K562 (cell line): ENCODE results near the gene UBXN10. TPM values are rescaled to one million over a fixed set of nuclear protein-coding genes. Genes with fewer than 3 reads are reported as not detected.

Source experiments
- FUS ChIP-seq: fragments of 200-400 bp; formaldehyde crosslinking; optimal IDR thresholded peaks from 2 replicates; pipeline ENCODE3; 2017; ENCODE audit warnings: low read depth, low read length
- HCFC1 ChIP-seq: IDR thresholded peaks from 2 replicates; pipeline ENCODE4 v1.6.1; 2012; ENCODE audit warnings: low read depth, low read length, improper control_type of control experiment
- MCM7 ChIP-seq, 2 experiments: fragments of 450-650 bp; IDR thresholded peaks; 2 replicates each; pipeline ENCODE4 v1.6.1; 2016 to 2018
- NR3C1 ChIP-seq: sonication (generic); formaldehyde crosslinking; IDR thresholded peaks from 2 replicates; pipeline ENCODE4 v1.8.1; 2022; ENCODE audit warnings: missing genetic modification reagents
- PYGO2 ChIP-seq: fragments of 450-650 bp; IDR thresholded peaks from 2 replicates; pipeline ENCODE4 v1.6.1; 2016; ENCODE audit warnings: mild to moderate bottlenecking, missing genetic modification characterization, moderate library complexity, missing compliant biosample characterization
- ZC3H4 ChIP-seq: sonication (generic); formaldehyde crosslinking; IDR thresholded peaks from 2 replicates; pipeline ENCODE4 v1.9.0; 2021; ENCODE audit warnings: missing genetic modification reagents, borderline replicate concordance
- ZNF589 ChIP-seq: fragments of 200-800 bp; sonication (Bioruptor generic); IDR thresholded peaks from 2 replicates; pipeline ENCODE4 v1.6.1; 2016; ENCODE audit warnings: low read depth, missing genetic modification characterization, missing compliant biosample characterization
- ZNF592 ChIP-seq: fragments of 450-650 bp; IDR thresholded peaks from 2 replicates; pipeline ENCODE4 v1.6.1; 2017; ENCODE audit warnings: antibody characterized with exemption, mild to moderate bottlenecking
- polyA plus RNA-seq, 8 experiments: library from polyadenylated mRNA; depleted of rRNA in 4 of 8; stranded (reverse) in 5 of 8; unstranded in 3 of 8; fragments of >200 nt; fragmentation: Nextera tagmentation in 2 of 8; fragmentation: Illumina TruSeq in 1 of 8; extraction: Ambion mirVana in 2 of 8; extraction: Trizol in 1 of 8; gene quantifications; 2 replicates each; pipeline versions ENCODE4 v1.2.1 to v1.2.3, GENCODE V29; 2011 to 2014; ENCODE audit warnings: inconsistent platforms in 1 of 8, missing spikeins in 1 of 8
- total RNA-seq, 7 experiments: library from RNA; depleted of rRNA in 6 of 7; stranded (reverse); fragments of >200 nt in 6 of 7; fragmentation: Illumina TruSeq in 2 of 7; extraction: Trizol in 2 of 7; gene quantifications; 2 replicates each; pipeline versions ENCODE4 v1.2.1 to v1.2.3, GENCODE V29; 2011 to 2021; ENCODE audit warnings: low replicate concordance in 1 of 7
- TF ChIP-seq, protein P1 (sequence below): sonication (generic); formaldehyde crosslinking; IDR thresholded peaks from 2 replicates; pipeline ENCODE4 v1.8.0; 2022; ENCODE audit warnings: mild to moderate bottlenecking, missing genetic modification reagents
- TF ChIP-seq, protein P2 (sequence below): fragments of 200-800 bp; sonication (Bioruptor generic); IDR thresholded peaks from 2 replicates; pipeline ENCODE4 v1.6.1; 2016; ENCODE audit warnings: missing genetic modification characterization, missing compliant biosample characterization
- TF ChIP-seq, protein P3 (sequence below), 3 experiments: fragments of 200-800 bp in 1 of 3; fragments of 250-450 bp in 1 of 3; fragments of 450-650 bp in 1 of 3; sonication (Bioruptor Pico) in 1 of 3; sonication (Bioruptor generic) in 1 of 3; formaldehyde crosslinking in 1 of 3; IDR thresholded peaks; 2 replicates each; pipeline versions ENCODE4 v1.6.1 to v1.8.0; 2016 to 2022; ENCODE audit warnings: mild to moderate bottlenecking in 2 of 3, missing genetic modification characterization in 2 of 3, missing compliant biosample characterization in 1 of 3, moderate library complexity in 1 of 3

The UBXN10 gene
- total and polyA plus RNA-seq, 9 of the 15 experiments (the other 6 are each of a cell fraction or from before 2014, with no cell fraction given) = 10.7 to 17.7 (median 13.6) TPM

GRCh38 chr1:20187103-20187812, 1.4 kb downstream of the UBXN10 start (continued):
- TF ChIP-seq ZNF592 (peak; percentile 26; the same call in 1 of the 2 replicates), MCM7 (IDR thresholded peaks at IDR 0.05) (no peak), HCFC1 (no peak), FUS (no peak), ZC3H4 (CRISPR knock-in tag) (peak; percentile 19; the same call in 1 of the 2 replicates), NR3C1 (no peak), PYGO2 (tag) (0 out of 2 replicates have a peak, but pooled peaks have one; percentile 12), ZNF589 (CRISPR knock-in tag) (0 out of 2 replicates have a peak, but pooled peaks have one; percentile 2)
- TF ChIP-seq, protein P1, sequence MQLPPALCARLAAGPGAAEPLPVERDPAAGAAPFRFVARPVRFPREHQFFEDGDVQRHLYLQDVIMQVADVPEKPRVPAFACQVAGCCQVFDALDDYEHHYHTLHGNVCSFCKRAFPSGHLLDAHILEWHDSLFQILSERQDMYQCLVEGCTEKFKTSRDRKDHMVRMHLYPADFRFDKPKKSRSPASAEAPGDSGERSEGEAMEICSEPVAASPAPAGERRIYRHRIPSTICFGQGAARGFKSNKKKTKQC (CRISPR knock-in tag) = 0 out of 2 replicates have a peak, but pooled peaks have one; percentile 34
- TF ChIP-seq, protein P2, sequence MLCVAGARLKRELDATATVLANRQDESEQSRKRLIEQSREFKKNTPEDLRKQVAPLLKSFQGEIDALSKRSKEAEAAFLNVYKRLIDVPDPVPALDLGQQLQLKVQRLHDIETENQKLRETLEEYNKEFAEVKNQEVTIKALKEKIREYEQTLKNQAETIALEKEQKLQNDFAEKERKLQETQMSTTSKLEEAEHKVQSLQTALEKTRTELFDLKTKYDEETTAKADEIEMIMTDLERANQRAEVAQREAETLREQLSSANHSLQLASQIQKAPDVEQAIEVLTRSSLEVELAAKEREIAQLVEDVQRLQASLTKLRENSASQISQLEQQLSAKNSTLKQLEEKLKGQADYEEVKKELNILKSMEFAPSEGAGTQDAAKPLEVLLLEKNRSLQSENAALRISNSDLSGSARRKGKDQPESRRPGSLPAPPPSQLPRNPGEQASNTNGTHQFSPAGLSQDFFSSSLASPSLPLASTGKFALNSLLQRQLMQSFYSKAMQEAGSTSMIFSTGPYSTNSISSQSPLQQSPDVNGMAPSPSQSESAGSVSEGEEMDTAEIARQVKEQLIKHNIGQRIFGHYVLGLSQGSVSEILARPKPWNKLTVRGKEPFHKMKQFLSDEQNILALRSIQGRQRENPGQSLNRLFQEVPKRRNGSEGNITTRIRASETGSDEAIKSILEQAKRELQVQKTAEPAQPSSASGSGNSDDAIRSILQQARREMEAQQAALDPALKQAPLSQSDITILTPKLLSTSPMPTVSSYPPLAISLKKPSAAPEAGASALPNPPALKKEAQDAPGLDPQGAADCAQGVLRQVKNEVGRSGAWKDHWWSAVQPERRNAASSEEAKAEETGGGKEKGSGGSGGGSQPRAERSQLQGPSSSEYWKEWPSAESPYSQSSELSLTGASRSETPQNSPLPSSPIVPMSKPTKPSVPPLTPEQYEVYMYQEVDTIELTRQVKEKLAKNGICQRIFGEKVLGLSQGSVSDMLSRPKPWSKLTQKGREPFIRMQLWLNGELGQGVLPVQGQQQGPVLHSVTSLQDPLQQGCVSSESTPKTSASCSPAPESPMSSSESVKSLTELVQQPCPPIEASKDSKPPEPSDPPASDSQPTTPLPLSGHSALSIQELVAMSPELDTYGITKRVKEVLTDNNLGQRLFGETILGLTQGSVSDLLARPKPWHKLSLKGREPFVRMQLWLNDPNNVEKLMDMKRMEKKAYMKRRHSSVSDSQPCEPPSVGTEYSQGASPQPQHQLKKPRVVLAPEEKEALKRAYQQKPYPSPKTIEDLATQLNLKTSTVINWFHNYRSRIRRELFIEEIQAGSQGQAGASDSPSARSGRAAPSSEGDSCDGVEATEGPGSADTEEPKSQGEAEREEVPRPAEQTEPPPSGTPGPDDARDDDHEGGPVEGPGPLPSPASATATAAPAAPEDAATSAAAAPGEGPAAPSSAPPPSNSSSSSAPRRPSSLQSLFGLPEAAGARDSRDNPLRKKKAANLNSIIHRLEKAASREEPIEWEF = peak; percentile 46; the same call in 1 of the 2 replicates
- TF ChIP-seq, protein P3, sequence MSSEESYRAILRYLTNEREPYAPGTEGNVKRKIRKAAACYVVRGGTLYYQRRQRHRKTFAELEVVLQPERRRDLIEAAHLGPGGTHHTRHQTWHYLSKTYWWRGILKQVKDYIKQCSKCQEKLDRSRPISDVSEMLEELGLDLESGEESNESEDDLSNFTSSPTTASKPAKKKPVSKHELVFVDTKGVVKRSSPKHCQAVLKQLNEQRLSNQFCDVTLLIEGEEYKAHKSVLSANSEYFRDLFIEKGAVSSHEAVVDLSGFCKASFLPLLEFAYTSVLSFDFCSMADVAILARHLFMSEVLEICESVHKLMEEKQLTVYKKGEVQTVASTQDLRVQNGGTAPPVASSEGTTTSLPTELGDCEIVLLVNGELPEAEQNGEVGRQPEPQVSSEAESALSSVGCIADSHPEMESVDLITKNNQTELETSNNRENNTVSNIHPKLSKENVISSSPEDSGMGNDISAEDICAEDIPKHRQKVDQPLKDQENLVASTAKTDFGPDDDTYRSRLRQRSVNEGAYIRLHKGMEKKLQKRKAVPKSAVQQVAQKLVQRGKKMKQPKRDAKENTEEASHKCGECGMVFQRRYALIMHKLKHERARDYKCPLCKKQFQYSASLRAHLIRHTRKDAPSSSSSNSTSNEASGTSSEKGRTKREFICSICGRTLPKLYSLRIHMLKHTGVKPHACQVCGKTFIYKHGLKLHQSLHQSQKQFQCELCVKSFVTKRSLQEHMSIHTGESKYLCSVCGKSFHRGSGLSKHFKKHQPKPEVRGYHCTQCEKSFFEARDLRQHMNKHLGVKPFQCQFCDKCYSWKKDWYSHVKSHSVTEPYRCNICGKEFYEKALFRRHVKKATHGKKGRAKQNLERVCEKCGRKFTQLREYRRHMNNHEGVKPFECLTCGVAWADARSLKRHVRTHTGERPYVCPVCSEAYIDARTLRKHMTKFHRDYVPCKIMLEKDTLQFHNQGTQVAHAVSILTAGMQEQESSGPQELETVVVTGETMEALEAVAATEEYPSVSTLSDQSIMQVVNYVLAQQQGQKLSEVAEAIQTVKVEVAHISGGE (CRISPR knock-in tag; IDR thresholded peaks at IDR 0.05) = peak in 1 of 3 experiments; percentile 26; a peak in 1 of 6 replicates
